Globus pallidus (tissue), 1 donor: Measurements from ENCODE around the gene CCNB3.
A peak's percentile ranks its signal among the peaks of the same experiment; 100 is the strongest.
"Not testable (repeated sequence)": the region's sequence is repeated elsewhere in the genome, so short reads cannot be mapped to it uniquely, and the experiment has no call there.

Source experiments
- DNase-seq: peaks from one replicate; pipeline ENCODE4 v3.0.0-alpha.2; 2015; ENCODE audit warnings: low spot score

The CCNB3 gene

GRCh38 chrX:50204364-50204899, at the start of gene CCNB3:
Gene CCNB3 (plus strand): TSS chrX:50204765. CDS start chrX:50285164, 80,399 bp downstream.
- DNase-seq, result peak; percentile 68

GRCh38 chrX:50157545-50158135, 46.9 kb upstream of the CCNB3 start:
- no peak for DNase-seq

GRCh38 chrX:50158593-50158992, 46.0 kb upstream of the CCNB3 start:
- no peak for DNase-seq

- no peak for DNase-seq
Observed at GRCh38 chrX:50161127-50161526, 43.4 kb upstream of the CCNB3 start.

- DNase-seq, result no peak
Observed at GRCh38 chrX:50165727-50166126, 38.8 kb upstream of the CCNB3 start.

- DNase-seq, result no peak
Observed at GRCh38 chrX:50167366-50167765, 37.2 kb upstream of the CCNB3 start.

- no peak for DNase-seq
Observed at GRCh38 chrX:50168241-50168687, 36.3 kb upstream of the CCNB3 start.

GRCh38 chrX:50169717-50170116, 34.8 kb upstream of the CCNB3 start:
- DNase-seq, result no peak

GRCh38 chrX:50180073-50180940, 24.3 kb upstream of the CCNB3 start:
- peak; percentile 8 for DNase-seq

GRCh38 chrX:50183891-50184290, 20.7 kb upstream of the CCNB3 start:
- no peak for DNase-seq

- DNase-seq, result no peak
Observed at GRCh38 chrX:50188859-50189600, 15.5 kb upstream of the CCNB3 start.

GRCh38 chrX:50198348-50198747, 6.2 kb upstream of the CCNB3 start:
- no peak for DNase-seq

- DNase-seq, result no peak
Observed at GRCh38 chrX:50200907-50201306, 3.7 kb upstream of the CCNB3 start, which contains the start of gene AKAP4. Gene AKAP4 (minus strand): TSS chrX:50201007. CDS start chrX:50200889, 118 bp downstream.

- DNase-seq, result no peak
Observed at GRCh38 chrX:50202539-50202938, 2.0 kb upstream of the CCNB3 start.

GRCh38 chrX:50206753-50207152, 2.2 kb downstream of the CCNB3 start:
- no peak for DNase-seq

- DNase-seq, result no peak
Observed at GRCh38 chrX:50211510-50211909, 6.9 kb downstream of the CCNB3 start.

- no peak for DNase-seq
Observed at GRCh38 chrX:50281253-50281652, 76.7 kb downstream of the CCNB3 start.

- DNase-seq, result no peak
Observed at GRCh38 chrX:50327235-50327634, 122.7 kb downstream of the CCNB3 start.

GRCh38 chrX:50332668-50333067, 128.1 kb downstream of the CCNB3 start:
- not testable (repeated sequence) for DNase-seq

GRCh38 chrX:50333308-50333707, 128.7 kb downstream of the CCNB3 start:
- no peak for DNase-seq

- DNase-seq, result no peak
Observed at GRCh38 chrX:50343917-50344316, 139.4 kb downstream of the CCNB3 start.

- no peak for DNase-seq
Observed at GRCh38 chrX:50372966-50373365, 168.4 kb downstream of the CCNB3 start.
